Retinal pigment epithelial cell (primary cell): ENCODE data around the gene ATF2.

Source experiments
- DNase-seq: peaks from one replicate; pipeline ENCODE4 v3.0.0-alpha.2; 2010; ENCODE audit warnings: low read depth
- H3K4me3 ChIP-seq: 2 replicates; pipeline ENCODE4 v1.5.1; 2011; ENCODE audit warnings: mild to moderate bottlenecking, low read length, control low read depth, moderate library complexity
- CTCF ChIP-seq: conservative IDR thresholded peaks from 2 replicates; pipeline ENCODE4 v1.5.1; 2011; ENCODE audit warnings: low read depth, low read length, control low read depth, inconsistent platforms

ATF2 gene

GRCh38 chr2:175064797-175065196, 103.2 kb downstream of the ATF2 start:
- no peak overlapping the region for H3K4me3 ChIP-seq
- TF ChIP-seq CTCF: no peak
- no peak for DNase-seq

GRCh38 chr2:175063741-175064140, 104.3 kb downstream of the ATF2 start:
- no peak overlapping the region for H3K4me3 ChIP-seq
- DNase-seq: no peak
- TF ChIP-seq CTCF: no peak

- no peak for TF ChIP-seq CTCF
- H3K4me3 ChIP-seq: no peak overlapping the region
- no peak for DNase-seq
Measured at GRCh38 chr2:175062787-175063585, 105.0 kb downstream of the ATF2 start.

- no peak for DNase-seq
- no peak for TF ChIP-seq CTCF
- no peak overlapping the region for H3K4me3 ChIP-seq
Measured at GRCh38 chr2:175057078-175057685, 110.8 kb downstream of the ATF2 start.

- no peak overlapping the region for H3K4me3 ChIP-seq
- TF ChIP-seq CTCF: no peak
- no peak for DNase-seq
Measured at GRCh38 chr2:175055993-175056392, 112.0 kb downstream of the ATF2 start.

GRCh38 chr2:175054340-175054739, 113.7 kb downstream of the ATF2 start:
- no peak for TF ChIP-seq CTCF
- H3K4me3 ChIP-seq: no peak overlapping the region
- no peak for DNase-seq

- no peak for TF ChIP-seq CTCF
- H3K4me3 ChIP-seq: no peak overlapping the region
- no peak for DNase-seq
Measured at GRCh38 chr2:175049661-175050060, 118.3 kb downstream of the ATF2 start.
